ENCODE measurements around the gene FYB2.

FYB2 gene

DNA sequence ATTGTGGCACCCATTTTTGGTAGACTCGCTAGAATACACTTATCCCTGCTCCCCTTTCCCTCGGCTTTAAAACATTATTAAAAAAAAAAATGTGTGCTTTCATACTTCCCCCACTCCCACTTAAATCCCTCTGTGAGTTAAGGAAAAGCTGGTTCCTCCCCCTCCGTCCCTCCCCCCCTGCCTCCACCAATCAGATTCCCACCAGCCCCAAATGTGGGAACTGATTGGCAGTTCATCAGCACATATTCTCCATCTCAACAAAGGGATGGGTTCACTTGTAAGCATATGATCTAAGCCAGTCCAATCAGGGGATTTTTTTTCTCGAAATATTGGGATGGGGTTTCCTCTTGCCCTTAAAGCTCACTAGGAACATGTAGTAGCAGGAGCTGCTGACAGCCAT lies 10.8 kb upstream of the FYB2 start:
- no peak for TF ChIP-seq JUND (IDR thresholded peaks at IDR 0.05; ENCODE audit: low read depth)
- DNase-seq (ENCODE audit: low read depth in 1 of 2, low spot score in 1 of 2) = no peak
- in situ Hi-C loops (cut with HindIII; ENCODE audit: low pct_unique_long_range_greater_than_20kb, low sequenced_read_pairs) = no loop called here

DNA sequence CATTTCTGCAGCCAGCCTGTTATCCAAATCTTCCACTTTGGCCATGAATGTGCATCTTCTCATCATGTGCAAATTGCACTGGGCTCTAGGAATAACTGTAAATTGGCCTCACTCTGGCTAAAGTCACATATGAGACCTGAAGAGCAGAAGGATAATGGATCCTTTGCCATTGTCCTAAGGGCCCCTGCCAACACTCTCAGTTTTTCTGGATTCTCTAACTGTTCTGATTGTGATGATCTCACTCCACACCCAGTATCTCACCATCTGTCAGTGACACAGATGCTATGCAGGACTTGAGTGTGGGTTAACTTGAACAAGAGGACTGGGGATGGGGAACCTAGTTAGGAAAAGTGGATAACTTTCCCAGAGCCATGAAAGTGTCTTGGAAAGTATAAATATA lies 8.5 kb upstream of the FYB2 start:
- in situ Hi-C loops (cut with HindIII; ENCODE audit: low pct_unique_long_range_greater_than_20kb, low sequenced_read_pairs) = no loop called here
- DNase-seq (ENCODE audit: low read depth in 1 of 2, low spot score in 1 of 2) = no peak
- TF ChIP-seq JUND (IDR thresholded peaks at IDR 0.05; ENCODE audit: low read depth) = no peak

DNA sequence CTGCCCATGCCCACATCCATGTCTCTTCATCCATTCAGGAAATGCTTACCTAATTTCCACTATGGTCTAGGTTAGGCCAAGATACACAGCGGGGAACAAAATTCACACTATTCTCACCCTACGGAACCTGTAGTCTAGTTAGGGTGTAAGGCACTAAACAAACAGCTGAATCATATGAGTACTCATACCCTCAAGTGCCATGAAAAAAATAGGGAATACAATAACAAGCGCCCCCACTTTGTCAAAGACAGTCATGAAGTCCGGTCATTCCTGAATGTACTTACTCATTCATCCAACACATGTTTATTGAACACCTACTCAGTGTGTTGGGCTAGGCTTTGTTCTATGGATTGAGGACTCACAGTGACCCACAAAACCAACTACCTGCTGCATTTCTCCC lies 6.2 kb upstream of the FYB2 start:
- no peak for TF ChIP-seq JUND (IDR thresholded peaks at IDR 0.05; ENCODE audit: low read depth)
- in situ Hi-C loops (cut with HindIII; ENCODE audit: low pct_unique_long_range_greater_than_20kb, low sequenced_read_pairs) = no loop called here
- DNase-seq (ENCODE audit: low read depth in 1 of 2, low spot score in 1 of 2) = no peak

DNA sequence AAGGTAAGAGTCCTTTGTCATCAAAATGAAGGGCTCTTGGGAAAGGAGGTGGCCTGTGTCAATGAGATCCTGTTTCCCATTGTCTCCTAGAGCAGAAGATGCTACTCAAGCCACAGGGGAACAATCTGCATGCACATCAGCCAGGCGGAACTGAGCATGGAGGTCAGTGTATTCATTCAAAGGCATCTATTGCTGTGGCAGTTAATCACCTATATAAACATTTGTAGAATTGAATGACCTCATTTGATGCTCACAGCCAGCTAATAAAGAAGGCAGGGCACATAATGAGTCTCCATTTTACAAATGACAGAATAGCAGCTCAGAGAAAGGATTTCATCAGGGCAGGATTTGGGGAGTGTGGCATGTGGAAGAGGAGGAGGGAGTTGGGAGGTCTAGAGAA lies 5.7 kb upstream of the FYB2 start:
- no peak for DNase-seq (ENCODE audit: low read depth in 1 of 2, low spot score in 1 of 2)
- in situ Hi-C loops (cut with HindIII; ENCODE audit: low pct_unique_long_range_greater_than_20kb, low sequenced_read_pairs) = no loop called here
- TF ChIP-seq JUND (IDR thresholded peaks at IDR 0.05; ENCODE audit: low read depth) = no peak

DNA sequence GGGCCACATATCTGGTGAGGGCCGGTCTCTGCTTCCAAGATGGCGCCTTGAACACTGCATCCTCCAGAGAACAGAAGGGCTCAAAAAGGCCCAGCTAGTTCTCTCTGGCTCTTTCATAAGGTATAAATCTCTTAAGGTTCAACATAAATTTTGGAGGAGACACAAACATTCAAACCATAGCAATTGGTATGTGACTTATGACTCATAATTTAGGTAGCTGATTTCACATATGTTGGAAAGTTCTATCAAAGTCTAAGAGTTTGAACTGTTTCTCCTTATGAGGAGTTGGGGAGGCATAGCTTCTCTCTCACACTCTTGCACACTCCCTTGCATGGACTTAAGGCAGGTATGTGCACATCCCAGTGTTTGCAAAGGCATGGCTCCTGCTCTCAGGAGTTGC lies 5.1 kb upstream of the FYB2 start:
- no peak for TF ChIP-seq JUND (IDR thresholded peaks at IDR 0.05; ENCODE audit: low read depth)
- in situ Hi-C loops (cut with HindIII; ENCODE audit: low pct_unique_long_range_greater_than_20kb, low sequenced_read_pairs) = no loop called here
- no peak for DNase-seq (ENCODE audit: low read depth in 1 of 2, low spot score in 1 of 2)

DNA sequence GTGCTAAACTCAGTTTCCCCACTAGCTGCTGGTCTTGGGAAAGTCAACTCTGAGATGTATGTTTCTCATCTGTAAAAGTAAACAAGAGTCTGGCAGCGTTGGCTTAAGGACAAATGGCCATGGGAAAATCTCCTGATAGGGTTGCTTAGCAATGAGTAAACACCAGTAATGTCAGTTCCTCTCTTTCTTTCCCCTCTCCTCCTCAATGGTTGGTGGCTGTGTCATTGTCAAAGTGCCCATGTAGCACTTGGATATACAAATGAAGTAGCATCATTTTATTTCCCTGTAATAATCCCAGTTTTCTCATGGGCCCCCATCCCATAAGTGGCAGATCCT lies 2.2 kb upstream of the FYB2 start:
- no peak for DNase-seq (ENCODE audit: low read depth in 1 of 2, low spot score in 1 of 2)
- no peak for TF ChIP-seq JUND (IDR thresholded peaks at IDR 0.05; ENCODE audit: low read depth)
- in situ Hi-C loops (cut with HindIII; ENCODE audit: low pct_unique_long_range_greater_than_20kb, low sequenced_read_pairs) = no loop called here

DNA sequence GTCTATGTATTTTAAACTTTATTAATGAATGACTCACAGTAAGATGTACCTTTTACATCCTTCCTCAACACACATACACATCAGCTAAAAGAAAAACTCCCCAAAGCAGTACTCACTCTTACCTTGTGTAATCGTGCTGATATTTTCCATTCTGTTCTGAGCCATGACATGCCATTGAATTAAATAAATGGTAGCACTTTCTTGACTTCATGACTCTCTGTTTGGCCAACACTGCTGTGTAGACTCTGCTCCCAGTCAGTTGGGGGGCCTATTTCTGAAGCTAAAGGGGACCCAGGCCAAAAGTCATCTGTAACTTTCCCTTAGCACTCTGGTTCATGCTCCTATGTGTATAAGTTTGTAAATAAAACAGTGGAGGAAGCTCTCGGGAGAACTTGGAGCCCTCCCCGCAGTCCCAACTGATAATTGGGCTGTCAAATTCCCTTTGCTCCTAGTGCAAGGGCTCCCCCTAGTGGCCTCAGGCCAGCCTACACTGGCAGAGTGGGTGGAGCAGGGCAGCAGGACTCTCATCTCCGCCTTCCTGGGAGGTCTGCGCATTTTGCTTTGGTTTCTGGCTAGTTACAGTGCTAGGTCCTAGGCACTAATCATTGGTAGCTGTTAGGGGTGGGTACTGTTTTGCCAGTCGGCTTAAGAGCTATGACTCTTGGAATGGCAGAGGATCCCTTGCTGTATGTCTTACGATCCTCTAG lies 1.7 kb upstream of the FYB2 start:
- TF ChIP-seq JUND (IDR thresholded peaks at IDR 0.05; ENCODE audit: low read depth) = no peak
- peak; percentile 53 to 84 for DNase-seq (ENCODE audit: low read depth in 1 of 2, low spot score in 1 of 2)
- in situ Hi-C loops (cut with HindIII; ENCODE audit: low pct_unique_long_range_greater_than_20kb, low sequenced_read_pairs) = no loop called here

DNA sequence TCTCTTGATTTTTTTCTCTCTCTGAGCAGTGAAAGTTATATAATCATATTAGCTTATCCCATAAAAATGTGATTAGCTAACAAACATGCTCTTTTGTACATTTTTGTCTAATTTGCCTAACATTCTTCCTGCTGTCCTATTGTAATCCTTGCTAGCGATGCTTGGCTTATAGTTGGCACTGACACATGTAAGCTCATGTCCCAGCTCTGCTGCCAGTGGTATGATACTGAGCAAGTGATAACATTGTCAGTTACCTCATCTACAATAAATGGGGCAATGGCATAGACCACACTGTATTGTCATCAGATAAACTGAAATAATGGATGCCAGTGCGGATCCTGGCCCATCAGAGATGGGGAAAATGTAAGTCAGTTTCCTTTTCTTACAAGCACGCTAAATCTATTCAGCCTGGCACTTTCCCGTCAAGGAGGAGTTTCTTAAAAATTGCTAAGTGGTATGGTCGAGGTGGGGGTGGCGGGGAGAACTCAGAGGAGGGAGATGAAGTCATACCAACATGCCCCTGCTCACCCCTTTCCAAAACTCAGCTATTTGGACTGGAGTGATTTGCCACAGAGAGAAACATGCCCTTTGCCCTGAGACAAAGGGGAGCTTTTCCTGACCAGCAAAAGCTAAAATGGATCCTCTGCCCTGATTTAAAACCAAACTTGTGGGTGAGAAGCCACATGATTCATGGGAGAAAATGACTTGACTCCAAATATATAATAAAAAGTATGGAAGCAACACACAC lies 1.3 kb downstream of the FYB2 start:
- in situ Hi-C loops (cut with HindIII; ENCODE audit: low pct_unique_long_range_greater_than_20kb, low sequenced_read_pairs) = no loop called here
- TF ChIP-seq JUND (IDR thresholded peaks at IDR 0.05; ENCODE audit: low read depth) = no peak

DNA sequence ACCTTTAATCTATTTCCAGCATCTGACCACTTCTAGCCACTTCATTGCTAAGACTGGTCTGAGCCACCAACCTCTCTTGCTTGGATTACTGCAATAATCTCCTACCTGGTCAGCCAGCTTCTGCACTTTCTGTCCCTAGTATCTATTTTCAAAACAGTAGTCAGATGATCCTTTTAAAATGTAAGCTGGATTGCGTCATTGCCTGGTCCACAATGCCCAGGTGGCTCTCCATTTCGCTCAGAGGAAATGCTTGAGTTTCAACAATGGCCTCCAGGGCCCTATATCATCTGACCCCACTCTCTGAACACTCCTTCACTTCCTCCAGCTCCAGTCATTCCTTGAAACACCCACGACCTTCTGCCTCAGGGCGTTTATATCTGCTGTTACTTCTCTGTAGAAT lies 2.3 kb downstream of the FYB2 start:
- DNase-seq (ENCODE audit: low read depth in 1 of 2, low spot score in 1 of 2) = no peak
- TF ChIP-seq JUND (IDR thresholded peaks at IDR 0.05; ENCODE audit: low read depth) = no peak
- in situ Hi-C loops (cut with HindIII; ENCODE audit: low pct_unique_long_range_greater_than_20kb, low sequenced_read_pairs) = no loop called here

More for the DNA sequence above, 1.3 kb downstream of the FYB2 start:
- DNase-seq (ENCODE audit: low read depth in 1 of 2, low spot score in 1 of 2) = no peak

DNA sequence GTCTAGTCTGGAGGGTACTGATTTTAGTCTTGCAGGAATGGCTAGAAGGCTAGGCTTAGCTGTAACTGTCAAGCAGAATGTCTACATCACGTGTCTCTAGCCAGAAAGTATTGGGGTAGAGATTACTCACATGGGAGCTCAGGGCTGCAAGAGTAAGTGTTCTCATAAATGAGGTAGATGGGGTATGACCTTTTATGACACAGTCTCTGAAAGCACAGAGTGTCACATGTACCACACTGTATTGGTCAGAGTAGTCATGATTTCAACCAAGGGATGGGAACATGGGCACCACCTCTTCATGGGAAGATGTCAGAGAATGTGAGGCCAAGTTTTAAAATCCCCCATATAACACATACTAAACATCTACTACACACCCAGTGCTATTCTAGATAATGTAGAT lies 2.9 kb downstream of the FYB2 start:
- in situ Hi-C loops (cut with HindIII; ENCODE audit: low pct_unique_long_range_greater_than_20kb, low sequenced_read_pairs) = no loop called here
- no peak for TF ChIP-seq JUND (IDR thresholded peaks at IDR 0.05; ENCODE audit: low read depth)
- no peak for DNase-seq (ENCODE audit: low read depth in 1 of 2, low spot score in 1 of 2)

DNA sequence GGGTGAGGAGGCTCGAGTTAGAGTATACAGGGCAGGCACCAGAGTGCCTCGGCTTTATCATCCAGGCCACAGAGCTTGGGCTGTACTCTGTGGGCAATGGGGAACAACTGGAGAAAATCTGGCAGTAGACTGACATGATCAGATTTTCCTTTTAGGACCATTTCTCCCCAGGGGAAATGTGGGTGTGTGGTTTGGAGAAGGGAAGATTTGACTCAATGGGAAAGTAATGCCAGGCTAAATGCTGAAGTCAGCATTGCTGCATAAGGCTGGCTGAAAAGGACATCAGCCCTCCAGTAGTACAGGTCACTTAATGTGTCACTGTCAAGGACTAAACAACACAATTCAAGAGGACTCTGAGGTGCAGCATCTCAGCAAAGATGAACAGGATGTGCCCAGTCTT lies 5.0 kb downstream of the FYB2 start:
- no peak for DNase-seq (ENCODE audit: low read depth in 1 of 2, low spot score in 1 of 2)
- in situ Hi-C loops (cut with HindIII; ENCODE audit: low pct_unique_long_range_greater_than_20kb, low sequenced_read_pairs) = no loop called here
- no peak for TF ChIP-seq JUND (IDR thresholded peaks at IDR 0.05; ENCODE audit: low read depth)

DNA sequence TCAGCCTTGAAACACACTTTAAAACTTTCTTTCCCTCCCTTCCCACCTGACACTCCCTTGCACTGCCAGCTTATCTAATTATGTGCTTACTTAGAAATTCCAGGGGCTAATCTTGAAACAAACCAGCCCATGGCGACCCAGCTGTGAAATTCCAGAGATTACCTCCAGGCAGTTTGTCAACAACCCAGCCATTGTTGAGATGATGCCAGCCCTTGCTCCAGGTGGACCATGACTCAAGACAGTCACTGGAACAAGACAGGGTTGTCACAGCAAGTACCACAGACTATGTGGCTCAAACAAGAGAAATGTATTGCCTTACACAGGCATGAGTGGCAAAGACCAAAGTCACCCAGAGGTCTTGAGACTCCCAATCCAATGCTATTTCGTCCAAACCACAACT lies 7.9 kb downstream of the FYB2 start:
- peak; percentile 75; the same call in 1 of the 2 replicates for TF ChIP-seq JUND (IDR thresholded peaks at IDR 0.05; ENCODE audit: low read depth)
- in situ Hi-C loops (cut with HindIII; ENCODE audit: low pct_unique_long_range_greater_than_20kb, low sequenced_read_pairs) = no loop called here
- DNase-seq (ENCODE audit: low read depth in 1 of 2, low spot score in 1 of 2) = peak in 1 of 2 experiments; percentile 80

DNA sequence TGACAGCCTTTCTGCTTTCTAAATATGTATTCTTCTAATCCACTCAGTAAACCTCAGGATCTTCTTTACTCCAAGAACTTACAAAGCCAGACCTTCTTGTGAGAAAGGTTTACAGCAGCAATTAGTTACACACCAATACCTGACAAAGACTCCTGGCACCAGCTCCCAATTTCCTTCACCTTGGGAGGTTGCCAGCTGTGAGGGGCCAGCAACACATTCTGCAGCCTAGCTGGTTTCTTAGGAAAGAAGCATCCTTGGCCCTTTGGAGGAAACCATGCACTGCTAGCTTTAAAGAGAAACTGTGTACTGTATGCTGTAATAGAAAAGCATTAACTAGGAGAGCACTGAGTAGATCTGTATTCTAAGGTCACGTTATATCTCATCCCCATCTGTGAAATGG lies 10.8 kb downstream of the FYB2 start:
- DNase-seq (ENCODE audit: low read depth in 1 of 2, low spot score in 1 of 2) = no peak
- TF ChIP-seq JUND (IDR thresholded peaks at IDR 0.05; ENCODE audit: low read depth) = no peak
- in situ Hi-C loops (cut with HindIII; ENCODE audit: low pct_unique_long_range_greater_than_20kb, low sequenced_read_pairs) = no loop called here

DNA sequence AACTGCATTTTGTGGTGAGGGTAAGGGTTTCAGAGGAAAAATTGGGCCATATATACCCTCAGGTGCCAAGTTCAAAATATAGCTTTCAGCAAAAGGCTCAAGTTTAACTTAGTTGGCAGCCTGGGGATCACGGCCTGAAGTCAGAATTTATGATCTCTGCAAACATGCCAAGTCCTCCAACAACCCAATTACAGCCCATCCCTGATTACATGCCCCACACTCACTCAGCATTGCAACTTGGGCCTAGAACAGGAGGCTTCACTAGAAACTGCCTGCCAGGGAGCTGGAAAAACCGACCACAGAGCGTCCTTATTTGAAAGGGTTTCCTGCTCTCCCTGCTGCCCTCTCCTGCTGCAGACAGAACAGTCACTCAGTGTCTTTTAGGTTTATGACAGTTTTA lies 12.4 kb downstream of the FYB2 start:
- TF ChIP-seq JUND (IDR thresholded peaks at IDR 0.05; ENCODE audit: low read depth) = peak; percentile 1; the same call in 1 of the 2 replicates
- peak in 1 of 2 experiments; percentile 74 for DNase-seq (ENCODE audit: low read depth in 1 of 2, low spot score in 1 of 2)
- in situ Hi-C loops (cut with HindIII; ENCODE audit: low pct_unique_long_range_greater_than_20kb, low sequenced_read_pairs) = no loop called here

Data from T47D (cell line).